PC-9 (cell line): ENCODE measurements around the gene ARHGAP8. TPM values are rescaled to one million over a fixed set of nuclear protein-coding genes. Genes with fewer than 3 reads are reported as not detected.

ENCODE experiments used
- BruUV-seq: library from RNA; stranded (reverse); fragments of 400-500 nt; replicated peaks from 2 replicates; lab custom pipeline; 2021; lab: Mats Ljungman, UMichigan
- CTCF ChIA-PET: fragments of 300-600 bp; sonication (Branson Sonifier 250); formaldehyde crosslinking; loops from one replicate; lab custom pipeline; 2022; ENCODE audit warnings: antibody characterized with exemption; lab: Charles Lee
- POLR2A ChIA-PET: fragments of 300-600 bp; sonication (Branson Sonifier 250); formaldehyde crosslinking; loops from one replicate; lab custom pipeline; 2022; ENCODE audit warnings: antibody characterized with exemption; ENCODE audit not compliant: unreplicated experiment; lab: Charles Lee
- DNase-seq, 2 experiments: peaks; one replicate each; pipeline versions ENCODE4 v3.0.0 to v3.0.0-alpha.2; 2015 to 2022; ENCODE audit warnings: mixed read lengths in 1 of 2
- H2AFZ ChIP-seq: fragments of 200-600 bp; sonication (generic); 2 replicates; pipeline ENCODE4 v1.8.1; 2017; ENCODE audit warnings: antibody characterized with exemption
- H3F3A ChIP-seq: fragments of 200-600 bp; sonication (generic); 2 replicates; pipeline ENCODE4 v1.8.1; 2017; ENCODE audit warnings: antibody characterized with exemption, mild to moderate bottlenecking, low read depth; ENCODE audit not compliant: insufficient read depth
- H3K27ac ChIP-seq: fragments of 200-600 bp; sonication (generic); 2 replicates; pipeline ENCODE4 v1.6.1; 2016; ENCODE audit warnings: mixed run types
- H3K27me3 ChIP-seq: fragments of 200-600 bp; sonication (generic); 2 replicates; pipeline ENCODE4 v1.6.1; 2016; ENCODE audit warnings: low read depth, mixed run types; ENCODE audit not compliant: insufficient read depth
- H3K36me3 ChIP-seq: fragments of 200-600 bp; sonication (generic); 2 replicates; pipeline ENCODE4 v1.6.1; 2016; ENCODE audit warnings: low read depth, mixed run types
- H3K4me1 ChIP-seq: fragments of 200-600 bp; sonication (generic); replicated peaks from 2 replicates; pipeline ENCODE4 v1.6.1; 2016; ENCODE audit warnings: mixed run types; ENCODE audit not compliant: insufficient read depth
- H3K4me2 ChIP-seq: fragments of 200-600 bp; sonication (generic); 2 replicates; pipeline ENCODE4 v1.6.1; 2017; ENCODE audit warnings: mixed run types
- H3K4me3 ChIP-seq: fragments of 200-600 bp; sonication (generic); 2 replicates; pipeline ENCODE4 v1.6.1; 2016; ENCODE audit warnings: mixed run types
- H3K79me2 ChIP-seq: fragments of 200-600 bp; sonication (generic); 2 replicates; pipeline ENCODE4 v1.6.1; 2017; ENCODE audit warnings: low read depth, mixed run types
- H3K9me2 ChIP-seq: fragments of 200-600 bp; sonication (generic); 2 replicates; pipeline ENCODE4 v1.8.1; 2017; ENCODE audit warnings: mild to moderate bottlenecking; ENCODE audit not compliant: insufficient read depth
- H3K9me3 ChIP-seq: fragments of 200-600 bp; sonication (generic); 2 replicates; pipeline ENCODE4 v1.8.1; 2016; ENCODE audit warnings: low read depth; ENCODE audit not compliant: insufficient read depth
- H4K20me1 ChIP-seq: fragments of 200-600 bp; sonication (generic); 2 replicates; pipeline ENCODE4 v1.8.1; 2017; ENCODE audit not compliant: insufficient read depth
- EZH2 ChIP-seq: fragments of 200-600 bp; sonication (generic); IDR thresholded peaks from 2 replicates; pipeline ENCODE4 v1.8.0; 2017; ENCODE audit warnings: antibody characterized with exemption, low read depth
- intact Hi-C: fragments of 100-400 bp; cut with micrococcal nuclease; formaldehyde crosslinking; loops from one replicate; pipeline ENCODE4 v1.10.0; 2022; ENCODE audit not compliant: unreplicated experiment
- total RNA-seq: library from RNA; stranded (reverse); gene quantifications from 2 replicates; pipeline ENCODE4 v1.2.3, GENCODE V29; 2021
- TF ChIP-seq, protein P1 (sequence below): fragments of 200-600 bp; sonication (generic); conservative IDR thresholded peaks from 2 replicates; pipeline ENCODE4 v1.6.1; 2017; ENCODE audit warnings: mixed run types, antibody characterized with exemption, mild to moderate bottlenecking, moderate library complexity

Gene ARHGAP8
- total RNA-seq, 1 experiment from 2014 or later = 114 TPM

DNA sequence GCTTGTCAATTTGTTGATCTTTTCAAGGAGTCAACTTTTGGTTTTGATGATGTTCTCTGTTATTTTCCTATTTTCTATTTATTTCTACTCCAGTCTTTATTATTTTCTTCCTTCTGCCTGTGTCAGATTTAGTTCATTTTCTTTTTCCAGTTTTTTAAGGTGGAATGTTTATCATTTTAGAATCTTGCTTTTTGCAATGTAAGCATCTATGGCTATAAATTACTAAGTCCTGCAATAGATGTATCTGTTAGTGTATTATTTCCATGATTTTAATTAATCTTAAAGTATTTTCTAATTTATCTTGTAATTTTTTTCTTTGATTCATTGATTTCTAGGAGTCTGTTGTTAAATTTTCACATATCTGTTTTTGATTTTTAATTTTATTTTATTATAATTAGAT is 81.7 kb downstream of the ARHGAP8 start:
- Histone ChIP-seq H3K4me2 (no peak overlapping the region), H3K4me3 (no peak overlapping the region), H3K79me2 (no peaks in the 10 kb centered on the region), H3F3A (no peaks in the 10 kb centered on the region), H3K27ac (no peak overlapping the region), H4K20me1 (no peaks in the 10 kb centered on the region), H3K9me2 (no peaks in the 10 kb centered on the region), H3K36me3 (peaks cover 24% of the 10 kb centered on the region), H3K9me3 (peaks cover 8% of the 10 kb centered on the region), H3K4me1 (no peaks in the 10 kb centered on the region), H3K27me3 (no peaks in the 10 kb centered on the region), H2AFZ (no peak overlapping the region)
- POLR2A ChIA-PET = no interaction called here
- DNase-seq = no peak
- CTCF ChIA-PET = no interaction called here
- intact Hi-C loops = no loop called here
- BruUV-seq = no TSS peak
- TF ChIP-seq EZH2 = no peak
- TF ChIP-seq, protein P1, sequence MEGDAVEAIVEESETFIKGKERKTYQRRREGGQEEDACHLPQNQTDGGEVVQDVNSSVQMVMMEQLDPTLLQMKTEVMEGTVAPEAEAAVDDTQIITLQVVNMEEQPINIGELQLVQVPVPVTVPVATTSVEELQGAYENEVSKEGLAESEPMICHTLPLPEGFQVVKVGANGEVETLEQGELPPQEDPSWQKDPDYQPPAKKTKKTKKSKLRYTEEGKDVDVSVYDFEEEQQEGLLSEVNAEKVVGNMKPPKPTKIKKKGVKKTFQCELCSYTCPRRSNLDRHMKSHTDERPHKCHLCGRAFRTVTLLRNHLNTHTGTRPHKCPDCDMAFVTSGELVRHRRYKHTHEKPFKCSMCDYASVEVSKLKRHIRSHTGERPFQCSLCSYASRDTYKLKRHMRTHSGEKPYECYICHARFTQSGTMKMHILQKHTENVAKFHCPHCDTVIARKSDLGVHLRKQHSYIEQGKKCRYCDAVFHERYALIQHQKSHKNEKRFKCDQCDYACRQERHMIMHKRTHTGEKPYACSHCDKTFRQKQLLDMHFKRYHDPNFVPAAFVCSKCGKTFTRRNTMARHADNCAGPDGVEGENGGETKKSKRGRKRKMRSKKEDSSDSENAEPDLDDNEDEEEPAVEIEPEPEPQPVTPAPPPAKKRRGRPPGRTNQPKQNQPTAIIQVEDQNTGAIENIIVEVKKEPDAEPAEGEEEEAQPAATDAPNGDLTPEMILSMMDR = no peak

- H3K27me3 ChIP-seq = no peaks in the 10 kb centered on the region
- H3K27ac ChIP-seq = no peak overlapping the region
- no peaks in the 10 kb centered on the region for H4K20me1 ChIP-seq
- no peaks in the 10 kb centered on the region for H3K4me1 ChIP-seq
- peaks cover 8% of the 10 kb centered on the region for H3K9me3 ChIP-seq
- intact Hi-C loops = no loop called here
- peaks cover 21% of the 10 kb centered on the region for H3K36me3 ChIP-seq
- H2AFZ ChIP-seq = no peak overlapping the region
- H3K79me2 ChIP-seq = no peaks in the 10 kb centered on the region
- no peak for DNase-seq
- TF ChIP-seq EZH2 = no peak
- TF ChIP-seq, protein P1 = no peak
- ChIA-PET CTCF (no interaction called here), POLR2A (no interaction called here)
- no peaks in the 10 kb centered on the region for H3F3A ChIP-seq
- H3K4me3 ChIP-seq = no peak overlapping the region
- H3K9me2 ChIP-seq = no peaks in the 10 kb centered on the region
- BruUV-seq = no TSS peak
- no peak overlapping the region for H3K4me2 ChIP-seq
These were observed 85.1 kb downstream of the ARHGAP8 start for GRCh38 chr22:44837481-44837880.

DNA sequence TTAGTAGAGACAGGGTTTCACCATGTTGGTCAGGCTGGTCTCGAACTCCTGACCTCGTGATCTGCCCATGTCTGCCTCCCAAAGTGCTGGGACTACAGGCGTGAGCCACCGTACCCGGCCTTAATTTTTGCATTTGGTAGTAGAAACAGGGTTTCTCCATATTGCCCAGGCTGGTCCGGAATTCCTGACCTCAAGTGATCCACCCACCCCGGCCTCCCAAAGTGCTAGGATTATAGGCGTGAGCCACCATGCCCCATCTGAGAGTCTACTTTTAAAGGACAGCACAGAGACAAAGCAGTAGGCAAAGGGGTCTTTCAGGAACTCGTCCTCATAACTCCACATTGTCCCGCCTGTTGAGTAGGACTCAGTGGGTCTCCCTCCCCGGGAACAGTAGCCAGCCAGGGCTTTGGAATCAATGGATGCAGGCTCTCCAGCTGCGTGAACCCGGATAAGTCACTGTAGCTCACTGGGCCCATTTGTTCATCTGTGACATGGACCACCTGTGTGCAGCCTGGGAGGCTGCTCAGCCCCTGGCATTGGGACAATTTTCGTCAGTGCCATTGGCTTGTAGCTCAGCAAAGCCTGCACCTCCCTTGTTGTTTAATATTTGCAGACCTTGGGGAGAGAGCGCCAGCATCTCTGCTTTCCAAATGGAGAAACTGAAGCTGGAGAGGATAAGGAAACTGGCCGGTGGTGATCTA is 86.1 kb downstream of the ARHGAP8 start:
- Histone ChIP-seq H3K79me2 (no peaks in the 10 kb centered on the region), H3F3A (no peaks in the 10 kb centered on the region), H3K36me3 (peaks cover 20% of the 10 kb centered on the region), H3K9me3 (peaks cover 8% of the 10 kb centered on the region), H3K9me2 (no peaks in the 10 kb centered on the region), H3K4me3 (no peak overlapping the region), H3K4me1 (no peaks in the 10 kb centered on the region), H4K20me1 (no peaks in the 10 kb centered on the region), H3K27me3 (no peaks in the 10 kb centered on the region), H2AFZ (no peak overlapping the region), H3K4me2 (no peak overlapping the region), H3K27ac (no peak overlapping the region)
- DNase-seq = no peak
- POLR2A ChIA-PET = no interaction called here
- CTCF ChIA-PET = no interaction called here
- BruUV-seq = no TSS peak
- intact Hi-C loops = no loop called here
- no peak for TF ChIP-seq EZH2
- TF ChIP-seq, protein P1 = no peak
